ENCODE data around the gene SBK3. TPM values are rescaled to one million over a fixed set of nuclear protein-coding genes. Genes with fewer than 3 reads are reported as not detected.

SBK3 gene
- total and polyA plus RNA-seq, 2 experiments from 2014 or later, result 0.71 TPM; not detected in 1

DNA sequence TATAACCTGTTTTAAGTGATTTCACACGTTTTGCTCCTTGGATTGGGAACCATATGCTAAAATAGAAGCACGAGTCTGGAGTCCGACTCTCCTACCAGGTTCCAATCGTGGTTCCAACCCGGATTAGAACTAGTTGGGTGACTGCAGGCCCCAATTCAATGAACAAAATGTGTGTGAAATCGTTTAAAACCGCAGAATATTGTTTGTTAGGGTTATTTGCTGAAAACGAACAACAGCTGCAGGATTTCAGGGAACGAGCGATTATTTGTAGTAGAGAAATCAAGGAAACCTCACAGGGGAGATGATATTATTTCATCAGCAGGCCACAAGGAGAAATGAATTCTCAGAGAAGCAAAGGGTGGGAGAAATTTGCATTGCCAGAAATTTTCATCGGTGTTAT, 40.4 kb downstream of the SBK3 start:
- Histone ChIP-seq H3K4me1 (ENCODE audit: low read depth) (no peaks in the 10 kb centered on the region), H3K36me3 (no peaks in the 10 kb centered on the region), H3K4me3 (no peak overlapping the region), H3K27ac (no peak overlapping the region), H3K9me3 (ENCODE audit: low read depth) (no peaks in the 10 kb centered on the region), H3K27me3 (peaks cover 4% of the 10 kb centered on the region)
- no peak for DNase-seq (ENCODE audit: low read depth in 1 of 2, low spot score in 1 of 2)
- TF ChIP-seq, protein P1, sequence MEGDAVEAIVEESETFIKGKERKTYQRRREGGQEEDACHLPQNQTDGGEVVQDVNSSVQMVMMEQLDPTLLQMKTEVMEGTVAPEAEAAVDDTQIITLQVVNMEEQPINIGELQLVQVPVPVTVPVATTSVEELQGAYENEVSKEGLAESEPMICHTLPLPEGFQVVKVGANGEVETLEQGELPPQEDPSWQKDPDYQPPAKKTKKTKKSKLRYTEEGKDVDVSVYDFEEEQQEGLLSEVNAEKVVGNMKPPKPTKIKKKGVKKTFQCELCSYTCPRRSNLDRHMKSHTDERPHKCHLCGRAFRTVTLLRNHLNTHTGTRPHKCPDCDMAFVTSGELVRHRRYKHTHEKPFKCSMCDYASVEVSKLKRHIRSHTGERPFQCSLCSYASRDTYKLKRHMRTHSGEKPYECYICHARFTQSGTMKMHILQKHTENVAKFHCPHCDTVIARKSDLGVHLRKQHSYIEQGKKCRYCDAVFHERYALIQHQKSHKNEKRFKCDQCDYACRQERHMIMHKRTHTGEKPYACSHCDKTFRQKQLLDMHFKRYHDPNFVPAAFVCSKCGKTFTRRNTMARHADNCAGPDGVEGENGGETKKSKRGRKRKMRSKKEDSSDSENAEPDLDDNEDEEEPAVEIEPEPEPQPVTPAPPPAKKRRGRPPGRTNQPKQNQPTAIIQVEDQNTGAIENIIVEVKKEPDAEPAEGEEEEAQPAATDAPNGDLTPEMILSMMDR (IDR thresholded peaks at IDR 0.05; ENCODE audit: low read depth, low read length), result no peak

GRCh38 chr19:55504252-55504603, 41.1 kb downstream of the SBK3 start:
- no peaks in the 10 kb centered on the region for H3K9me3 ChIP-seq (ENCODE audit: low read depth)
- no peak overlapping the region for H3K27ac ChIP-seq
- no peaks in the 10 kb centered on the region for H3K36me3 ChIP-seq
- no peak for DNase-seq (ENCODE audit: low read depth in 1 of 2, low spot score in 1 of 2)
- TF ChIP-seq, protein P1 (IDR thresholded peaks at IDR 0.05; ENCODE audit: low read depth, low read length), result no peak
- H3K27me3 ChIP-seq, result peaks cover 4% of the 10 kb centered on the region
- no peaks in the 10 kb centered on the region for H3K4me1 ChIP-seq (ENCODE audit: low read depth)
- peak overlapping the region; percentile 24 for H3K4me3 ChIP-seq

DNA sequence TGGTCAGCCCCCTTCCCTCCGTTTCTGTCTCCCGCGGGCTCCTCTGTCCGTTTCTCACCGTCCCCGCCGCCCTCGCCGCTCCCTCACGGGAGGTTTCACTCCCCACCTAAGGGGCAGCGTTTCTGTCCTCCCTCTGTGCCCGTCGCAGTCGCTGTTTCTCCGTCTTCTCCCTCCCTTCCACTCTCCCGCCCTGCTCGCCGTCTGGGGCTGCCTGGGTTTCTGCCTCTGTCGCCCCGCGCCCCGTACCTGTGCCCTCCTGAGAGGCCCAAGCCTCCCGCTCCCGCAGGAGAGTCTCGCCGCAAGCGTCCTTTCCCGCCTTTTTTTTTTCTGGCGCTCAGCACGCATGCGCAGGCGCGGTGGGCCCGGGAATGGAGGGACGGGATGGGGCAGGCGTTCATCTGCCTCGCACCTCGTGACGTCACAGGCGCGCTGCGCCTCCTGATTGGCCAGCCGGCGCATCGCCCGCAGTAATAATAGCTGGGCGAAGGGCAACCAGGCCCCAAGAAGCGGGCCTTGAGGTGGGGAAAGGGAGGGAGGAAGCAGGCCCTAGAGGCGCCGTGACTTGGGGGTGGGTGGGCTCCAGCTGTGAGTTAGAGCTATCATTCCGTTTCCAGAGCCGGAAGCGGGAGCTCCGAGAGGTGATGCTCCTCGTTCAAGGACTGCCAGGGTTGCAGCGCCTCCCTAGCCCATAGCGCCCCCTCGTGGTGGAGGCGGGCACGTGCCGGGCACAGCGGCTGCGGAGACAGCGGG, 41.7 kb downstream of the SBK3 start:
- H3K36me3 ChIP-seq, result no peaks in the 10 kb centered on the region
- DNase-seq (ENCODE audit: low read depth in 1 of 2, low spot score in 1 of 2), result peak; percentile 93 to 95
- peak overlapping the region; percentile 24 for H3K4me3 ChIP-seq
- no peaks in the 10 kb centered on the region for H3K9me3 ChIP-seq (ENCODE audit: low read depth)
- no peak overlapping the region for H3K27ac ChIP-seq
- H3K4me1 ChIP-seq (ENCODE audit: low read depth), result no peaks in the 10 kb centered on the region
- peaks cover 4% of the 10 kb centered on the region for H3K27me3 ChIP-seq
- TF ChIP-seq, protein P1 (IDR thresholded peaks at IDR 0.05; ENCODE audit: low read depth, low read length), result peak; percentile 95

GRCh38 chr19:55503157-55503501, 42.2 kb downstream of the SBK3 start:
- Histone ChIP-seq H3K27me3 (peaks cover 4% of the 10 kb centered on the region), H3K4me3 (no peak overlapping the region), H3K27ac (no peak overlapping the region), H3K9me3 (ENCODE audit: low read depth) (no peaks in the 10 kb centered on the region), H3K36me3 (no peaks in the 10 kb centered on the region), H3K4me1 (ENCODE audit: low read depth) (no peaks in the 10 kb centered on the region)
- no peak for DNase-seq (ENCODE audit: low read depth in 1 of 2, low spot score in 1 of 2)
- TF ChIP-seq, protein P1 (IDR thresholded peaks at IDR 0.05; ENCODE audit: low read depth, low read length), result no peak

- Histone ChIP-seq H3K27ac (no peak overlapping the region), H3K9me3 (ENCODE audit: low read depth) (no peaks in the 10 kb centered on the region), H3K4me1 (ENCODE audit: low read depth) (no peaks in the 10 kb centered on the region), H3K27me3 (peaks cover 4% of the 10 kb centered on the region), H3K4me3 (no peak overlapping the region), H3K36me3 (no peaks in the 10 kb centered on the region)
- TF ChIP-seq, protein P1 (IDR thresholded peaks at IDR 0.05; ENCODE audit: low read depth, low read length), result no peak
- no peak for DNase-seq (ENCODE audit: low read depth in 1 of 2, low spot score in 1 of 2)
Measured at GRCh38 chr19:55502197-55502952, 43.0 kb downstream of the SBK3 start.

Measured in cardiac muscle cell (in vitro differentiated cells and primary cell).